ENCODE data around the gene VTI1A. TPM values are rescaled to one million over a fixed set of nuclear protein-coding genes. Genes with fewer than 3 reads are reported as not detected.

VTI1A gene
- total RNA-seq, 1 experiment from 2014 or later = 22.0 TPM

DNA sequence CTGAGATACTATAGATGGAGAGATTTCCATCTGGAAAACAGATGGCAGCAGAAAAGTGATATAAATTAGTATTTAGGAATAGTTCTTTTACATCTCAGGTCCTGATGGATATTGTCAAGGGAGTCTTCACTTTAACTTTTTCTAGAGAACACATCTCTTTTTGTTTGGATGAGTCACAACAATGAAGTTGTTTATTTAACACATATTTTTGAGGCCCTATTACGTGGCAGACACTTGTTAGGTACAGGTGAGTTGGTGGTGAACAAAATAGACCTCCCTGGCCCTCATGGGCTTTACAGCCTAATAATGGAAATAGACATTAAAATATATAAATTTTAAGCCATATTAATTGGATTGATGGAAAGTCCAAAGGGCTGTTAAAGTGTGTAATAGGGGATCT is 168.3 kb downstream of the VTI1A start:
- no peak overlapping the region for H3T11ph ChIP-seq (ENCODE audit: low read length)
- Mint-ChIP-seq H3K4me1 (no peaks in the 10 kb centered on the region), H3K4me3 (no peak overlapping the region), H3K27ac (no peak overlapping the region), H3K36me3 (ENCODE audit: insufficient read depth in 1 of 3, low read depth in 3 of 3) (peaks cover 7 to 21% (median 7%) of the 10 kb centered on the region in 3 experiments; a peak in 5 of 7 replicates), H3K9me3 (peaks cover 14 to 18% of the 10 kb centered on the region in 2 experiments), H3K27me3 (ENCODE audit: low read depth) (no peaks in the 10 kb centered on the region)
- H3K14ac ChIP-seq (ENCODE audit: insufficient read depth, low read length) = no peak overlapping the region
- no peaks in the 10 kb centered on the region for H3K79me2 ChIP-seq (ENCODE audit: insufficient read depth, low read length)
- H2AFZ ChIP-seq (ENCODE audit: low read length) = no peak overlapping the region
- no peak overlapping the region for H3K4me2 ChIP-seq (ENCODE audit: insufficient read depth, insufficient read length, low read length)
- H3K27me3 ChIP-seq (ENCODE audit: insufficient read depth, low read length) = no peaks in the 10 kb centered on the region
- no peaks in the 10 kb centered on the region for H3K79me1 ChIP-seq (ENCODE audit: insufficient read depth, low read depth, low read length, poor library complexity, severe bottlenecking)
- no peaks in the 10 kb centered on the region for H3K4me1 ChIP-seq (ENCODE audit: insufficient read depth, low read length)
- H4K20me1 ChIP-seq (ENCODE audit: control insufficient read depth, insufficient read depth, insufficient read length) = no peaks in the 10 kb centered on the region
- H3K27ac ChIP-seq (ENCODE audit: insufficient read length, low read depth, low read length) = no peak overlapping the region
- DNase-seq = no peak
- H4K5ac ChIP-seq (ENCODE audit: insufficient read length, low read depth, low read length) = no peak overlapping the region
- no peak overlapping the region for H2BK5ac ChIP-seq (ENCODE audit: insufficient read length, low read length)
- no peaks in the 10 kb centered on the region for H3K9me3 ChIP-seq (ENCODE audit: control insufficient read depth, low read depth, low read length)
- H4K8ac ChIP-seq (replicated peaks; ENCODE audit: insufficient read length, low read depth, low read length) = no peak overlapping the region
- H3K56ac ChIP-seq (ENCODE audit: insufficient read length, low read depth, low read length) = no peak overlapping the region
- no peak overlapping the region for H2BK15ac ChIP-seq (ENCODE audit: low read depth, low read length)
- no CpG with 5 or more reads among the region's 1 CpG for WGBS (ENCODE audit: extremely low coverage, insufficient read length, low lambda C conversion rate)
- no peak overlapping the region for H2BK12ac ChIP-seq (ENCODE audit: insufficient read length, low read depth, low read length)
- H4K91ac ChIP-seq (ENCODE audit: insufficient read length, low read depth, low read length) = no peak overlapping the region
- TF ChIP-seq, protein P1, sequence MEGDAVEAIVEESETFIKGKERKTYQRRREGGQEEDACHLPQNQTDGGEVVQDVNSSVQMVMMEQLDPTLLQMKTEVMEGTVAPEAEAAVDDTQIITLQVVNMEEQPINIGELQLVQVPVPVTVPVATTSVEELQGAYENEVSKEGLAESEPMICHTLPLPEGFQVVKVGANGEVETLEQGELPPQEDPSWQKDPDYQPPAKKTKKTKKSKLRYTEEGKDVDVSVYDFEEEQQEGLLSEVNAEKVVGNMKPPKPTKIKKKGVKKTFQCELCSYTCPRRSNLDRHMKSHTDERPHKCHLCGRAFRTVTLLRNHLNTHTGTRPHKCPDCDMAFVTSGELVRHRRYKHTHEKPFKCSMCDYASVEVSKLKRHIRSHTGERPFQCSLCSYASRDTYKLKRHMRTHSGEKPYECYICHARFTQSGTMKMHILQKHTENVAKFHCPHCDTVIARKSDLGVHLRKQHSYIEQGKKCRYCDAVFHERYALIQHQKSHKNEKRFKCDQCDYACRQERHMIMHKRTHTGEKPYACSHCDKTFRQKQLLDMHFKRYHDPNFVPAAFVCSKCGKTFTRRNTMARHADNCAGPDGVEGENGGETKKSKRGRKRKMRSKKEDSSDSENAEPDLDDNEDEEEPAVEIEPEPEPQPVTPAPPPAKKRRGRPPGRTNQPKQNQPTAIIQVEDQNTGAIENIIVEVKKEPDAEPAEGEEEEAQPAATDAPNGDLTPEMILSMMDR (conservative IDR thresholded peaks at IDR 0.05) = no peak
- no peak overlapping the region for H3K9ac ChIP-seq (ENCODE audit: extremely low read depth, insufficient read length, low read length)
- H3K4ac ChIP-seq (ENCODE audit: low read depth, low read length) = no peak overlapping the region
- no peaks in the 10 kb centered on the region for H3K23me2 ChIP-seq (ENCODE audit: insufficient read length, low read depth, low read length, poor library complexity, severe bottlenecking)
- H3K18ac ChIP-seq (ENCODE audit: insufficient read length, low read depth, low read length) = no peak overlapping the region
- H2BK120ac ChIP-seq (ENCODE audit: low read depth, low read length, poor library complexity, severe bottlenecking) = no peak overlapping the region
- H2AK5ac ChIP-seq (ENCODE audit: insufficient read length, low read length) = no peak overlapping the region
- H3K23ac ChIP-seq (ENCODE audit: insufficient read length, low read depth, low read length) = no peak overlapping the region
- H2BK20ac ChIP-seq (ENCODE audit: low read depth, low read length, poor library complexity, severe bottlenecking) = no peak overlapping the region

All from H9 (cell line).